ENCODE results near the gene RXRG. TPM values are rescaled to one million over a fixed set of nuclear protein-coding genes. Genes with fewer than 3 reads are reported as not detected.

The RXRG gene
- polyA plus RNA-seq, 1 donor (not counting 4 experiments of a cell fraction or from before 2014, with no cell fraction given) = not detected

DNA sequence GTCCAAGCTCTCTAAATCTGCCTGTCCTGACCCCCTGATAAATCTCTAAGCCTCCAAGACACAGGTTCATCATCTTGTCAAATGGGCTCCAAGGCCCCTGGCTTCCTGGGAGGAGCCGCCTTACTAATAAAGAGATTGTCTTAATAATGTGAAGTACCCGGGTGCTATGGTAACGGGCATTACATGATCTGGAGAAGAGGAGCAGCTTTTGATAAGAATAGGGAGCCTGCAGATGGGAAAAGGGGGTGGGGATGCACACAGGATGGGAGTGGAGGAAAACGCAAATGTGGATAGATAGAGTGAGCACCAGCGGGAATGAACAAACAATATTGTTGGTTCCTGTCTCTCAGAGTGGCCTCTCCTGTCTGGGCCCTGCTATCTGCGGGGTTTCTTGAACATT lies 11.9 kb upstream of the RXRG start:
- Histone ChIP-seq H3K4me3 (ENCODE audit: control insufficient read depth in 2 of 3, extremely low read depth in 1 of 3, insufficient read depth in 2 of 3, low read depth in 1 of 3, low read length in 3 of 3) (no peak overlapping the region), H3K9me1 (ENCODE audit: control insufficient read depth, extremely low read depth, insufficient read depth, low read length) (no peaks in the 10 kb centered on the region), H3K27me3 (ENCODE audit: control insufficient read depth, extremely low read depth, insufficient read depth, low read length) (no peaks in the 10 kb centered on the region), H2AFZ (ENCODE audit: control insufficient read depth, low read length) (no peak overlapping the region), H3K9me3 (ENCODE audit: control insufficient read depth, low read depth, low read length) (no peaks in the 10 kb centered on the region), H3K4me2 (ENCODE audit: control insufficient read depth, extremely low read depth, insufficient read depth, low read depth, low read length) (no peak overlapping the region), H3K36me3 (ENCODE audit: control insufficient read depth in 2 of 2, extremely low read depth in 1 of 2, insufficient read depth in 2 of 2, low read length in 2 of 2) (no peaks in the 10 kb centered on the region), H3K79me2 (ENCODE audit: control insufficient read depth, insufficient read depth, low read length) (no peaks in the 10 kb centered on the region), H3K4me1 (ENCODE audit: control insufficient read depth, extremely low read depth, insufficient read depth, low read length) (no peaks in the 10 kb centered on the region), H3K27ac (ENCODE audit: control insufficient read depth, insufficient read depth, low read length) (no peak overlapping the region), H3K9ac (ENCODE audit: control insufficient read depth, extremely low read depth, insufficient read depth, low read length) (no peak overlapping the region), H4K20me1 (ENCODE audit: control insufficient read depth, extremely low read depth, insufficient read depth, low read length) (no peaks in the 10 kb centered on the region)
- dilution Hi-C loops (cut with MboI; ENCODE audit: extremely low pct_ligation_motif_present, low sequenced_read_pairs) = no loop called here
- TF ChIP-seq EZH2 (IDR thresholded peaks at IDR 0.05; ENCODE audit: low read length) = no peak
- TF ChIP-seq, protein P1, sequence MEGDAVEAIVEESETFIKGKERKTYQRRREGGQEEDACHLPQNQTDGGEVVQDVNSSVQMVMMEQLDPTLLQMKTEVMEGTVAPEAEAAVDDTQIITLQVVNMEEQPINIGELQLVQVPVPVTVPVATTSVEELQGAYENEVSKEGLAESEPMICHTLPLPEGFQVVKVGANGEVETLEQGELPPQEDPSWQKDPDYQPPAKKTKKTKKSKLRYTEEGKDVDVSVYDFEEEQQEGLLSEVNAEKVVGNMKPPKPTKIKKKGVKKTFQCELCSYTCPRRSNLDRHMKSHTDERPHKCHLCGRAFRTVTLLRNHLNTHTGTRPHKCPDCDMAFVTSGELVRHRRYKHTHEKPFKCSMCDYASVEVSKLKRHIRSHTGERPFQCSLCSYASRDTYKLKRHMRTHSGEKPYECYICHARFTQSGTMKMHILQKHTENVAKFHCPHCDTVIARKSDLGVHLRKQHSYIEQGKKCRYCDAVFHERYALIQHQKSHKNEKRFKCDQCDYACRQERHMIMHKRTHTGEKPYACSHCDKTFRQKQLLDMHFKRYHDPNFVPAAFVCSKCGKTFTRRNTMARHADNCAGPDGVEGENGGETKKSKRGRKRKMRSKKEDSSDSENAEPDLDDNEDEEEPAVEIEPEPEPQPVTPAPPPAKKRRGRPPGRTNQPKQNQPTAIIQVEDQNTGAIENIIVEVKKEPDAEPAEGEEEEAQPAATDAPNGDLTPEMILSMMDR (optimal IDR thresholded peaks at IDR 0.05 in 1 of 3, IDR thresholded peaks at IDR 0.05 in 1 of 3, conservative IDR thresholded peaks at IDR 0.05 in 1 of 3; ENCODE audit: extremely low read depth in 1 of 3, insufficient read depth in 2 of 3, low read length in 3 of 3) = no peak
- FAIRE-seq (no peak), DNase-seq (ENCODE audit: low read depth, low spot score) (no peak)

DNA sequence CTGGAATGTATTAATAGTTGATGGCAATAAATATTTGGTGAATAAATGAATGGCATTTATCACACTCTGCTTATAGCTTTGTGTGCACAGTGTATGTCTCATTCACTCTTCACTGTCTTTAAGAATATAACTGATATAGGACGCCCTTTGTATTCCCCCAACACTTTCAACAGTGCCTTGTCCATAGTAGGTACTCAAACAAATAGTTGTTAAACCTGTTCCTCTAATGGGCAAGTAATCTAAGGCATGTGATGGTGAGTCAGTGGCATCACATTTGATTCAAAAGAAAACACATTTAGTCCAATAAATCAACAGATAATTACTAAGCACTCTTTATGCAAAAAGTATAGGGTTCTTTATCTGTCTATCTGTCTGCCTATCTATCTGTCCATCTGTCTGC lies 11.2 kb upstream of the RXRG start:
- H3K27ac ChIP-seq (ENCODE audit: control insufficient read depth, insufficient read depth, low read length) = no peak overlapping the region
- dilution Hi-C loops (cut with MboI; ENCODE audit: extremely low pct_ligation_motif_present, low sequenced_read_pairs) = no loop called here
- H3K9me3 ChIP-seq (ENCODE audit: control insufficient read depth, low read depth, low read length) = no peaks in the 10 kb centered on the region
- no peaks in the 10 kb centered on the region for H3K79me2 ChIP-seq (ENCODE audit: control insufficient read depth, insufficient read depth, low read length)
- no peaks in the 10 kb centered on the region for H3K27me3 ChIP-seq (ENCODE audit: control insufficient read depth, extremely low read depth, insufficient read depth, low read length)
- FAIRE-seq (no peak), DNase-seq (ENCODE audit: low read depth, low spot score) (no peak)
- H2AFZ ChIP-seq (ENCODE audit: control insufficient read depth, low read length) = no peak overlapping the region
- H3K4me1 ChIP-seq (ENCODE audit: control insufficient read depth, extremely low read depth, insufficient read depth, low read length) = no peaks in the 10 kb centered on the region
- H3K36me3 ChIP-seq (ENCODE audit: control insufficient read depth in 2 of 2, extremely low read depth in 1 of 2, insufficient read depth in 2 of 2, low read length in 2 of 2) = no peaks in the 10 kb centered on the region
- H3K4me2 ChIP-seq (ENCODE audit: control insufficient read depth, extremely low read depth, insufficient read depth, low read depth, low read length) = no peak overlapping the region
- no peaks in the 10 kb centered on the region for H4K20me1 ChIP-seq (ENCODE audit: control insufficient read depth, extremely low read depth, insufficient read depth, low read length)
- H3K9me1 ChIP-seq (ENCODE audit: control insufficient read depth, extremely low read depth, insufficient read depth, low read length) = no peaks in the 10 kb centered on the region
- TF ChIP-seq EZH2 (IDR thresholded peaks at IDR 0.05; ENCODE audit: low read length) = no peak
- TF ChIP-seq, protein P1 (optimal IDR thresholded peaks at IDR 0.05 in 1 of 3, IDR thresholded peaks at IDR 0.05 in 1 of 3, conservative IDR thresholded peaks at IDR 0.05 in 1 of 3; ENCODE audit: extremely low read depth in 1 of 3, insufficient read depth in 2 of 3, low read length in 3 of 3) = no peak
- H3K4me3 ChIP-seq (ENCODE audit: control insufficient read depth in 2 of 3, extremely low read depth in 1 of 3, insufficient read depth in 2 of 3, low read depth in 1 of 3, low read length in 3 of 3) = no peak overlapping the region
- H3K9ac ChIP-seq (ENCODE audit: control insufficient read depth, extremely low read depth, insufficient read depth, low read length) = no peak overlapping the region
